Activated gamma-delta T cell treated with anti-CD3 and anti-CD28 coated beads, Interleukin-2, amount 50 U/mL, for 16 hours (primary cell): ENCODE results near the gene IPO7.
"Not testable (repeated sequence)": the region's sequence is repeated elsewhere in the genome, so short reads cannot be mapped to it uniquely, and the experiment has no call there.

Experiments
- DNase-seq: peaks from one replicate; pipeline ENCODE4 v3.0.0-alpha.2; 2020; ENCODE audit warnings: low read depth

Gene IPO7

DNA sequence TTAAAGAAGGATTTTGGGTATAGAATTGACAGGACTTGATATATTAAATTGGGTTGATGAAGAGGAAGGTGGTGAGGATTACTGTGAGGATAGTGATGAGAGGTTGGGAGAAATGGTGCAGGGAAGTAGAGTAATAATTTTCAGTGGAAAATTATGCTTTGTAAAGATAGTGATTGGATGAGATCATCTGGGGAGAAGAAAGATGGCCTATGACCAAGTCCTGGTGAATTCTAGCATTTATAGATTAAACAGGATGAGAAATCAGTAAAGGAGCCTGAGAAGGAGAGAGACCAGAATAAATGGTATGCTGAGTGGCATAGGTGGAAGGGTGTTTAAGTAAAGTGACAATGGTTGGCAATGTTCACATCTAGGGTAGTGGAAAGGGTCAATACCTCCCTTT, 15.0 kb downstream of the IPO7 start:
- DNase-seq = no peak

DNA sequence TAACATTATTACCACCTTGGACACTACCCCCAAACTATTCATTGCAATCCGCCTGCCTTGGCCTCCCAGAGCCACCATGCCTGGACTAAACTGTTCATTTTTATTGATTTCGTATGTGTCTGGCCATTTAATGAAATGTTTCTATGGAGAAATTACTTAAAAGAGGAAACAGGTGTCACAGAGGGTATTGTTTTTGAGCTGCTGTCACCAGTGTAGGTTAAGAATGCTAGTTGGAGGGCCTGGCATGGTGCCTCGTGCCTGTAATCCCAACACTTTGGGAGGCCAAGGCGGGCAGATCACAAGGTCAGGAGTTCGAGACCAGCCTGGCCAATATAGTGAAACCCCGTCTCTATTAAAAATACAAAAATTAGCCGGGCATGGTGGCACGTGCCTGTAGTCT, 17.4 kb downstream of the IPO7 start:
- DNase-seq = not testable (repeated sequence)

DNA sequence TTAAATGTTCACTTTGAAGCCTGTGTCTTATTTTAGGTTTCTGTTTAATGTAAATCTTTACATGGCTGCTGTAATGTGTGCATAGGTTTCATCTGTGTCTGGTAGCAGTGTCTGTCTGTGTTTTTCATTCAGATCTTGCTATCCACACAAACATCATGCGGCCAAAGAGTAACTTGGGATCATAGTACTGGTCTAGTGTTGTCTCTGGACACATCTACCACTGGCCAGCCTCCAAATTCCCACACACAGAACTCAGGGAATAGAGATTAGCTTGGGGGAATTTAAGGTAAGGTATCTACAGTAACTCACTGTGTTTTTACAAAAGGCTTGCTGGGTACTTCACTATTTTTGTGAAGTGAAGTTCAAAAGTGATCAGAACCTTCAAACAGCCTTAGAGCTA, 44.3 kb downstream of the IPO7 start:
- no peak for DNase-seq

DNA sequence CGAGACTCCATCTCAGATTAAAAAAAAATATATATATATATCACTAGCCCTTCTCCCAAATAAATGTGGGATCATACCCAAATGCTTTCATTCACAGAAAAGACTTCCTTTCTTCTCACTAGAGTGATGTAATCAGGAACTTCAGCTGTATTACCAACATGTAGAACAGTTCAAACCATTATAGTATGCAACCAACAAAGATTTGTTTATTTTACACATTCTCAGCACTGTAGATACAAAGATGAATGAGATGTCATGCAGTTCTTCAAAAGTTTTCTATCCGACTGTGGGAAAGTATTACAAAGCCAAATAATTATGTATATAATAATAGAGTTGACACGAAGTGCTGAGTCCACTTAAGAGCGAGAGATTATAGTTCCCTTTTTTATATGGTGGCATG, 54.2 kb downstream of the IPO7 start:
- DNase-seq = no peak

DNA sequence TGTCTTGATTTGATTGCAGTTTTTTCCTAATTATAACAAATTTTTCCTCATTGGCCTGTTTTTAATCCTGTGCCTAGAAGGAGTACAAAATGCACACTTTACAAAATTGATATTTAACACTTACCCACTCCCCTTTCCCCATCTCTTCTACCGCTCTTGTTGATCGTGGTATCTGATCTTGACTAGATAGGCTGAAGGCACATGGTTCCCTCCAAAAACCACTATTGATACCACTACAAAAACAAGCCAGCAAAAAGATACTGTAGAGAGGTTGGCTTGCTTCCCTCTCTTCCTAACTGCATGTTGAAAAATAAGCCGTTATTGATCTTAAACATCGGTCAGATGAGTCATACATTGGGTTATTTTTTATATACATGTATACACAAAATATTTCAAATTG, 61.8 kb downstream of the IPO7 start:
- DNase-seq = no peak

DNA sequence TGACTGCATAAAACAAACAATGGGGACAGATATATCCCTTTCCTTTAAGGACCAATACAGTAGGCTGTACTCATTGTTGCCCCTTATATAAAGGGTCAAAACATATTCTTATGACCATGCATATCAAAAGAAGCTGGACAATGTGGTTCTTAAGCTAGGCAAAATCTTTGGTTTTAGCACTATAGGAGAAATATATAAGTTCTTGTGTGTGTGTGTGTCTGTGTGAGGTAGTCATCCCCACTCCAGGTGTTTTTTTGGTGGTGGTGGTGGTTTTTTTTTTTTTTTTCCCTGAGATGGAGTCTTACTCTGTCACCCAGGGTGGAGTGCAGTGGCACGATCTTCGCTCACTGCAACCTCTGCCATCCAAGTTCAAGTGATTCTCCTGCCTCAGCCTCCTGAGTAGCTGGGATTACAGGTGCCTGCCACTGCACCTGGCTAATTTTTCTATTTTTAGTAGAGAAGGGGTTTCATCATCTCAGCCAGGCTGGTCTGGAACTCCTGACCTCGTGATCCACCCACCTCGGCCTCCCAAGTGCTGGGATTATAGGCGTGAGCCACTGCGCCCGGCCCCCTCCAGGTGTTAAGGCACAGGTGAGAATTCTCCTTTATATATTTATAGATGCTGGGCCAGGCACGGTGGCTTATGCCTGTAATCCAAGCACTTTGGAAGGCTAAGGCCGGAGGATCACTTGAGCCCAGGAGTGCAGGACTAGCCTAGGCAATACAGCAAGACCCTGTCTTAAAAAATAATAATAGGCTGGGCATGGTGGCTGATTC, 64.3 kb downstream of the IPO7 start:
- DNase-seq = no peak

DNA sequence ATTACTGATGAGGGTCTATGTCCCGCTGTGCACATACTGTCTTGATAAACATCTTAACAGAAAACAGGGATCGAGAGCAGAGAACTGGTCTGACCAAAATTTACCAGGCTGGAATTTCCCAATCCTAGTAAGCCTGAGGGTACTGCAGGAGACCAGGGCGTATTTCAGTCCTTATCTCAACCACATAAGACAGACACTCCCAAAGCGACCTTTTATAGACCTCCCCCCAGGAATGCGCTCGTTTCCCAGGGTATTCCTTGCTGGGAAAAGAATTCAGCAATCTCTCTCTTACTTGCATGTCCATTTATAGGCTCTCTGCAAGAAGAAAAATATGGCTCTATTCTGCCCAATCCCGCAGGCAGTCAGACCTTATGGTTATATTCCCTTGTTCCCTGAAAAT, 67.6 kb downstream of the IPO7 start:
- not testable (repeated sequence) for DNase-seq

DNA sequence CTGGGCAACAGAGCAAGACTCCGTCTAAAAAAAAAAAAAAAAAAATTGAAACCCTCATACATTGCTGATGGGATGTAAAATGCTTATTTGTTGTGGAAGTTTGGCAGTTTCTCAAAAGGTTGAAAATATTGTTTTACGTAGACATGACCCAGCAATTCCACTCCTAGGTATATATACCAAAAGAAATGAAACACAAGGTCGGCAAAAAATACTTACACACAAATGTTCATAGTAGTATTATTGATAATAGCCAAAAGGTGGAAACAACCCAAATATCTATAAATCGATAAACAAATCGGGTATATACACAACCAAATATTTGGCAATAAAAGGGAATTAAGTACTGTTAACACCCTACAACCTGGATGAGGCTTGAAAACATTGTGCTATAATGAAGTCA, 71.3 kb downstream of the IPO7 start:
- DNase-seq = no peak

DNA sequence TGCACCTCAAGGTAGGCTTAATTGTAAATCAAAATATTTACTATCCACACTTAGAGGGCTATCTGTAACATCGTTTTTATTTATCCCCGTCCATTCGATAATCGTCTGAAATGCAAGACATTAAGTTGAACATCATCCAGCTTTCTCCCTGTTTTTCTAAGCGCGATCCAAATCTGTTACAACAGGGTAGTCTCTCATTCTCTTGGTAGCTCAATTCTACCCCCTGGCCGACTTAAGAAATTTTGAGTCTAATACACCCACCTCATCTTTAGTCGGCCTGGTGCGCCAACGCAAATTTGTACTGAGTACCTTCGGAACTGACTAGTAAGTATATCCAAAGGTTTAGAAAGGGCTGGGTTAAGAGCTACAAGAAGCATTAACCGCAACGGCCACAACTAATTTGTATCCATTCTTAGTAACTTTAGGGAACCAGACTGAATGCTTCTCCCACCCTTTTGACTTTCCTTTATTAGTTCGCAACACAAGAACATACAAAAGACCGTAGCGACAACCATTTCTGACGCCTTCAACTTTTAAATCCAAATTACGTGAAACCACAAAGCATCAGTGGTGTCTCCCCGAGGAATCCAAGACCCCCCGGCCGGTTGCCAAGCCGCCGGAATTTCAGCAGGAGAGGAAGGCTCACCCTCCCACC, 75.3 kb downstream of the IPO7 start:
- DNase-seq = peak; percentile 11

DNA sequence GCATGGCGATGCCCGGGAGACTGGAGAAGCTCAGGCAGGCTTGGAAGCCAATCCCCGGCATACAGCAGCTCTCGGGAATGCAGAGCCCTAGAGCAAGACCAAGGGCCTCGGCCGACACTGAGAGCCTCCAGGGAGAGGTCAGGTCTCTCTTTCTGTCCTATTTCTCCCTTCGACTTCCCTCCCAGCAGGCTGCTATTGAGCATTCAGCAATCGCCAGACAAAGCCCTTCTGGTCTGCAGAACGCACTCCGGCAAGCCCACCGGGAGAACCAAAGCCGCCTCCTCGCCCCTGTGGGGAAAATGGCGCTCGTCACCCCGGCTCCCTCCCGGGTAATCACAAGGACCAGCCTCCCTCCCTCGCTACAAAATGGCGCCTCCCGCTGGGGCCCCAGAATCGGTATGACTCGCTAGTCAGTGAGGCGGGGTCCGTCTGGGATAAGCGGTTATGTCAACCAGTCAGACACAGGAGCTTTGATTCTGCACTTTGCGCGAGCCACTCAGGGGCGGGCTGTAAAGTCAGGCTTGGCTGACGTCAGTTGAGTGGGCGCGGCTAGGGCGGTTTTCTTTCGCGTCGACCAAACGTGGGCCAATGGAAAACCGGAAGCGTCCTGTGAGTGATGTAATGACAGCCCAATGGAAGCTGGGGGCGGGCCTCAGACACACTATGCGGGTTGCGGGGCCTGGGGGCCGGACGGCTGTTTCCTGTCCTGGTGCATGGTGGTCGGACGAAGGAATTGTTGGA, 76.0 kb downstream of the IPO7 start, which contains the start of gene ZNF143:
Gene ZNF143, plus strand, starts transcription at position 691 of the 741 bp plus-strand sequence. CDS start 10,297 bp downstream, outside the sequence.
- peak; percentile 100 for DNase-seq

DNA sequence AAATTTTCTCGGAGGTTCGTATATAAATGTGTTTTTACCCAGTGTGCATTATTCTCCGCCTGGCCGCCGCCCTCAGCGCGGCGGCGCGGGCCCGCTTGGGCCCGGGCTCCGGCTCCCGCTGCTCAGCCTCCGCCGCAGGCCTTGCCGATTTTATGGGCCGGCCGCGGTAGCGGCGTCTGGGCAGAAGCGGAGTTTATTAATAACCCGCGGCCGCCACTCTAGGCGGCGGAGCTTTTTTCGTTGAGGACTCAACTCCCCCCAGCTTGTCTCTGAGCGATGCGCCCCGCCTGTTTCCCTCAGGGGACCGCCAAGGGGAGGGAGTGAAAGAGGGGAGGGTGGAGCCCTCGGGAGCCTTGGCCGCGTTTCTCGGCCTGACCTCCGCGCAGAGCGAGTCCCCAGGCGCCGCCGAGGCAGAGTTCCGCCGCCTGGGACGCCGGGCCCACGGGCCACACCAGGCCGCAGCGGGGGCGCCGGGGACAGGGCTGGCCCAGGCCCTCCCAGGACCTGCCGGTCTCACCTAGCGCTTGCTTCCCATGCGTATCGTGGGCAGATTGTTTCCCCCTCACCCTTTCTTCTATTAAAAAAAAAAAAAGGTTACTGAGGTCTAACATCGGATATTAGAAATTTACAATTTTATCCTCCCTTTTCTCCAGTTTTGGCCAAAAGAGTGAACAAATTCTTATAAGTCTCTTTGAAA, 76.8 kb downstream of the IPO7 start:
- peak; percentile 70 for DNase-seq

DNA sequence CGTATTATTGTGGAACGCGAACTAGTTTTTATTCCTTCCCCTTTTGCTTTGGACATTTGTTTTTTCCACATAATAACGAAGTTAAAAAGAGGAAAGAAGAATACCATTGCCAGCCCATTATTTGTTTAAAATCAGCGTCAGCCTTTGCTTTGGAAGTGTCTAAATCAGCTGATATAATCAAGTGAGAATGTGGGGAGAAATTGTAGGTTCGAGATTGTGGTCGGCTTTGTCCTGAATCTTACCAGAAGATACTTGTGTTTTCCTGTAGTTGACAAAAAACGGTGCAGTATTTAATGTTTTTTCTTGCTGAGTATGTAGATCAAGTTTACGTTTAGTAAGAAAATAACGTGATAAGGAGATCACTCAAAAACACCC, 77.3 kb downstream of the IPO7 start:
- no peak for DNase-seq

DNA sequence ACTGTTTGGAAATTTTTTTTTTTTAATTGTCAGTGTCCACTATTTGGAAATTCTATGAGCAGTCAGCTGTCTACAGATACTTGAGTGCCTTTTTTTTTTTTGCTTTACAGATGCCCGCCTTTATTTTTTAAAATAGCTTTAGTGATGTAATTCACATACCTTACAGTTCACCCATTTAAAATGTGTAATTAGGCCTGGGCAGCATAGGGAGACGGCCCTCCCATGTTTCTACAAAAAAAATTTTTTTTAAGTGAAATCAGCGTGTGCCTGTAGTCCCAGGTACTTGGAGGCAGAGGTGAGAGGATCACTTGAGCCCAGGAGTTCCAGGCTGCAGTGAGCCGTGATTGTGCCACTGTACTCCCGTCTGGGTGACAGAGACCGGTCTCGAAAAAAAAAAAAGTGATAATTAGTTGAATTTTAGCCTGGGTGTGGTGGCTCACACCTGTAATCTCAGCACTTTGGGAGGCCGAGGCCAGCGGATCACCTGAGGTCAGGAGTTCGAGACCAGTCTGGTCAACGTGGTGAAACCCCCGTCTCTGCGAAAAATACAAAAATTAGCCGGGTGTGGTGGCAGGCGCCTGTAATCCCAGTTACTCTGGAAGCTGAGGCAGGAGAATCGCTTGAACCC, 77.8 kb downstream of the IPO7 start:
- DNase-seq = no peak

DNA sequence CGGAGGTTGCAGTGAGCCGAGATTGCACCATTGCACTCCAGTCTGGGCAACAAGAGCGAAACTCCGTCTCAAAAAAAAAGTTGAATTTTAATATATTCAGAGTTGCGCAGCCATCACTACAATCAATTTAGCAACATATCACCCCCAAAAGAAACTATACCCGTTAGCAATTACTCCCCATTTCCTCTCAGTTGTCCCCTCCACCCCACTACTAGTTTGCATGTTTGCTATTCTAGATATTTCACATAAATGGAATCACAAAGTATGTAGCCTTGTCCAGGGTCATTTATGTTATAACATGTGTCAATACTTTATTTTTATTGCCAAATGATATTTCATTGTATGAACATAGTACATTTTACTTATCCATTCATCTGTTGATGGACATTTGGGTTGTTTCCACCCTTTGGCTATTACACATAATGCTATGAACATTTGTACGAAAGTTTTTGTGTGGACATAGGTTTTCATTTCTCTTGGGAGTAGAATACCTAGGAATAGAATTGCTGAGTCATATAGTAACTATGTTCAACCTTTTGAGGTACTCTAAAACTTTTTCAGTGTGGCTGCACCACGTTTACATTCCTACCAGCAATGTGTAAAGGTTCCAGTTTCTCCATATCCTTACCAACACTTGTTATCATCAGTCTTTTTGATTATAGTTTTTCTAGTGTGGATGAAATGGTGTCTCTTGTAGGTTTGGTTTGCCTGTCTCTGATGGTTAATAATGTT, 78.5 kb downstream of the IPO7 start:
- DNase-seq = no peak

DNA sequence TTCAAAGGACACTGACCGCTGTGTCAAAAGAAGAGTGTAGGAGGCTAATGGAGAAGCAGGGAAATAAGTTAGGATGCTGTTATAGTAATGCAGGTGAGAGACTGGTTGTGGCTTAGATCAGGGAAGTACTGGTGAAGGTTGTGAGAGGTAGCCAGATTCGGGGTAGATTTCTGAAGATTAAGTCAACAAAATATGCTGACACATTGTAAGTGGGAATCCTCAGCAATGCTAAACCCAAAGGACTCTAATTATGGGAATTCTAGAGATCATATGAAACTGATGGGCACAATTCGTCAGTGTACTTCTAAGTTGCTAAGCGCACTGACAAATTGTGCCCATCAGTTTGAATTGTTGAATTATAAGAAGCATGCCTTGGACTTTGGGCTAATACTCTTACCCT, 86.3 kb downstream of the IPO7 start:
- no peak for DNase-seq

DNA sequence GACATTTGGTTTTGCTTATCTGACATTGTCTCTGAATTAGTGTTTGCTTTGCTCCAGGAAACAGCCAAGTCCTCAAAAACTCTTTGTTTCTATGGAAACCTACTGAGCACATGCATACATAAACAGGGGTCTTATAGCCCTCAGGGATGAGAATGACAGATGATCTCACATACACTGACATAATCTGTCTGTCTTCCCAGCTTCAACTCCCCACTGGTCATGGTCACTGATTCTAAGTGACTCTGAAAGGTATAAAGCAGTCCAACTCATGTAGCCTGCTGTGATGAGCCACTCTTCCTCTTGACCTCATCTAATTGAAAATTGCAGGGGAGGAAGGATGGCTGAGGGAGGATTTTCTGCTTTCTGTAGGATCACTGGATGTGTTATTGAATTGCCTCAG, 89.0 kb downstream of the IPO7 start:
- no peak for DNase-seq

DNA sequence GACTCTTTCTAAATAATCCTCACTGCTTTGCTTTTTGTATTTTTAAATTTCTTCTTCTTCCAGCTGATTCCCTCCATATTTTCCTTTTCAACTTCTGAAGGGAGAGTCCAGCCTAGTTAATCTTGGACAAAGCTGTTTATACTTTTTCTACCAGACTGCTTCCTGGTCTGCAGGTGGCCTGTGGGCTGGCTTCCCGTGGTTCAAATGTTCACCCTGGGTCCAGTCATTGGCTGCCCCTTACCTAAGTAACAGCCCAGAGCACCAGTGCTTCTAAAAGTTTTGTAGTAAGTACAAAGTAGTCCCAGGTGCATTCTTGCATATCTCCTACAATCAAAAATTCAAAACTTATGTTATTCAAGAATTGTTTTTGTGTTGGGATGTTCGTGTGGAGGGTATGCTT, 95.4 kb downstream of the IPO7 start:
- DNase-seq = no peak

DNA sequence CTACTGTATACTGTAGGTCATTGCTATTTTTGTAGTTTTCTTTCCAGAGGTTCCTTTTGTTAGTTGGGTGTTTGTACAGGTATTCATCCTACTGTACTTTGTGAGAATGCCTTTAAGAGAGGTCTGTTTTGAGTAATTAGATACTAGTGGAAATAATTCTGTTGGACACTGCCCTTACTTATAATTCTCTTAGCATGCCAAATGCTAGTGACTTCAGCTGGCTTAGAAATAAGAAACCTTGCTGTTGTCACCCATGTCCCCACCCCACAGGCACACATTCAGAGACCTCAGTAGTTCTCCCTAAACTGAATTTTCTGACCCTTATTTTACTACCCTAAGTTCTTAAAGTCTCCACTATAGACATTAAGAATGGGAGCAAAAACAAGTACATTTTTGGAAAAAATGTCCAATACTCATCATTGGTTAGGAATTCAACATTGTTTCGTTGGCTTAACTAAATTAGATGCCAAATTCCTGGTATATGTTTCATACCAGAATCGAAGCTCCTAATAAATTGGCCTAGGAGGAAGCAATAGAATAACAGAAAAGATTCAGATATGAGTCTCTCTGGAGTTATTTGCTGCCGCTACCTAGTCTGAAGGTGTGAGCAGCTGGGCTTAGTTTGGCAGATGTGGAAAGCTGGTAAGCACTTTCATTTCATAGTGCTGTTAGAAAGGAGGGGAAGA, 104.8 kb downstream of the IPO7 start:
- DNase-seq = no peak

DNA sequence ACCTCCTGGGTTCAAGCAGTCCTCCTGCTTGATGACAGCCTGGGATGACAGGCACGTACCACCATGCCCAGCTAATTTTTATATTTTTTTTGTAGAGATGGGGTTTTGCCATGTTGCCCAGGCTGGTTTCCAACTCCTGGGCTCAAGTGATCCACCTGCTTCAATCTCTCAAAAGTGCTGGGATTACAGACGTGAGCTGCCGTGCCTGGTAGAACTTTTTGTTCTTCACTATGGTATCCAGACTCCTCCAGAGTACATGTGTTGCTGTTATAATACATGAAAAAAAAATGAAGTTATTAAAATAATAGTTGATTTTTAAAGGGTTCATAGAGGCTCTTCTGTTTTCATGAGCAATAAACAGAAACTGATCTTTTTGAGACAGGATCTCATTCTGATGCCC, 105.9 kb downstream of the IPO7 start:
- no peak for DNase-seq

DNA sequence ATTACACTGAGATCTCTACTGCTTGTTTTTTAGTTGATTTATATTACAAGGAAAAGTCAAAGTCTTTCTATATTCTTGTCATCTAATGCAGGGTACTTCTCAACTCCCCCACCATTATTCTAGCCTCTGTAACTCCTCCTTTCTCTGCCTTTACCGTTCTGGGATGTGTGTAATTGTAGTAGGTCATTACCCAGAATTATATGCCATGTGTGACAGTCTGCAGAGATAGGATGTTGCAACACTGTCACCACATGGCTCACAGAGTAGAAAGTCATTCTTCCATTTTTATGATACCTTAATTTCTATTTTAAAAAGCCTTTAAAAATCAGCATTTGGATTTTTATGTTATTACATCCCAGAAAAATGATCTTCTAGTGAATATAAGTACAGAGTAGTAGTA, 109.0 kb downstream of the IPO7 start:
- no peak for DNase-seq

DNA sequence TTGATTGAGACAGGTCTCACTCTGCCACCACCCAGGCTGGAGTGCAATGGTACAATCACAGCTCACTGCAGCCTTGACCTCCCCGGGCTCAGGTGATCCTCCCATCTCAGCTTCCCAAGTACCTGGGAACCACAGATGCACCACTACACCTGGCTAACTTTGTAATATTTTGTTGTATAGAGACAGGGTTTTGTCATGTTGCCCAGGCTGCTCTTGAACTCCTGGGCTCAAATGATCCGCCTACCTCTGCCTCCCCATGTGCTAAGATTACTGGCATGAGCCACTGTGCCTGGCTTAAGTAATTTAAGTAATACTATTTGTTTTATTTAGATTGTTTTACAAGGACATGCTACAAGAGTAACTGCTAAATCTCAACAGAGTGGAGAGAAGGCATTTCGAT, 109.9 kb downstream of the IPO7 start:
- DNase-seq = no peak
